HG03175 (cell line): ENCODE measurements around the gene TLE5.
"Not testable (repeated sequence)": the region's sequence is repeated elsewhere in the genome, so short reads cannot be mapped to it uniquely, and the experiment has no call there.

Experiments
- ATAC-seq: cut with Tn5 transposase; IDR thresholded peaks from one replicate; pipeline ENCODE4 v1.9.1; 2021; ENCODE audit warnings: mild to moderate bottlenecking, moderate library complexity; ENCODE audit not compliant: unreplicated experiment

TLE5 gene

DNA sequence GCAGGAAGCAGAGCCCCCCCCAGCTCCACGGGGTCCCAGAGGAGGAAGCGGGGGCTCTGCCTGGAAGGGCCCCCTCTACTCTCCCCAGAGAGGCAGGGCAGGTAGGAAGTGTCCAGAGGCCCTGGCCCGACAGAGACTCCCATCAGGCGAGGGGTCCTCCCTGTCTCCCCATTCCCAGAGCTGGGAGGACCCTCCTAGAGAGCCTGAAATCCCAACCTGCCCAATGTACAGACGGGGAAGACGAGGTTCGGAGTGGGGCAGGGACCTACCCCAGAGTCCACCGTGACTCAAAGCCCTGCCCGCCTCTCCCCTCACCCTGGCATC is 34.4 kb downstream of the TLE5 start:
- no peak for ATAC-seq

DNA sequence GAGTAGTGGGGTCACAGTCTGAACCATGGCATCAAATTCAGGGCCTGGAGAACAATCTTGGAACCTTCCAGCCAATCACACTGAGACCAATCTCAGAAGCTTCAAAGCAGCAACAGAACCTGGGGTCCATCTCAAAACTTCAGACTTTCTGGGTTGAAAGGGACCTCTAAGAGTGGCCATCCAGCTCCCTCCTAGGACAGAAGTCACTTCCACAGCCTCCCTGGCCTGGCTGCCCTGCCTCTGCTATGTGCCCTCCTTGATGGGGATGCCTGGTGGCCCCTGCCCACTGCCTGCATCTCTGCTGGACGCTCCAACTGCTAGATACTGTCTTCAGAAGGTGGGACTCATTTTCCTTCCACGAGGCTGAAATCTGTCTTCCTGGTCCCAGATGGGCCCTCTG is 35.0 kb downstream of the TLE5 start:
- ATAC-seq, result no peak

DNA sequence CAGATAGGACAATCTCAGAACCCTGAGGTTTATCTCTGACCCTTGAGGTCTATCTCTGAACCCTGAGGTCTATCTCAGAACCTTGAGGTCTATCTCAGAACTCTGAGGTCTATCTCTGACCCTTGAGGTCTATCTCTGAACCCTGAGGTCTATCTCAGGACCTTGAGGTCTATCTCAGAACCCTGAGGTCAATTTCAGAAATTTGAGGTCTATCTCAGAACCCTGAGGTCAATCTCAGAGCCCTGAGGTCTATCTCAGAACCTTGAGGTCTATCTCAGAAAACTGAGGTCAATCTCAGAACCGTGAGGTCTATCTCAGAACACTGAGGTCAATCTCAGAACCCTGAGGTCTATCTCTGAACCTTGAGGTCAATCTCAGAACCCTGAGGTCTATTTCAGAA is 35.5 kb downstream of the TLE5 start:
- ATAC-seq, result no peak

DNA sequence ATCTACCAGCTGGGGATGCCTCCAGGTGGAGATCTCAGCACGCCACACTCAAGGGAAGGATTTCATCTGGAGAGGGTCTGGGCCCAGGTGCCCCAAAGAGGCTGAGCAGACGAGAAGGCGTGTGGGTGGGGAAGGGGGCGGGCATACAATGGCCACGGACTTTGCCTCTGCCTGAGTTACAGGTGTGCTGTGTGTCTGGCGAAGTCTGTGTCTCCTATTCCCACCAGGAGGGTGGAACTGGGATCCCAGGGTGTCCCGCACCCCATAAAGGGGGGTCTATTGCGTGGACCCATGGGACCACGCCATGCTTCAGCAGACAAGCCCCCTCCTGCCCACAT is 36.8 kb downstream of the TLE5 start:
- ATAC-seq, result no peak

DNA sequence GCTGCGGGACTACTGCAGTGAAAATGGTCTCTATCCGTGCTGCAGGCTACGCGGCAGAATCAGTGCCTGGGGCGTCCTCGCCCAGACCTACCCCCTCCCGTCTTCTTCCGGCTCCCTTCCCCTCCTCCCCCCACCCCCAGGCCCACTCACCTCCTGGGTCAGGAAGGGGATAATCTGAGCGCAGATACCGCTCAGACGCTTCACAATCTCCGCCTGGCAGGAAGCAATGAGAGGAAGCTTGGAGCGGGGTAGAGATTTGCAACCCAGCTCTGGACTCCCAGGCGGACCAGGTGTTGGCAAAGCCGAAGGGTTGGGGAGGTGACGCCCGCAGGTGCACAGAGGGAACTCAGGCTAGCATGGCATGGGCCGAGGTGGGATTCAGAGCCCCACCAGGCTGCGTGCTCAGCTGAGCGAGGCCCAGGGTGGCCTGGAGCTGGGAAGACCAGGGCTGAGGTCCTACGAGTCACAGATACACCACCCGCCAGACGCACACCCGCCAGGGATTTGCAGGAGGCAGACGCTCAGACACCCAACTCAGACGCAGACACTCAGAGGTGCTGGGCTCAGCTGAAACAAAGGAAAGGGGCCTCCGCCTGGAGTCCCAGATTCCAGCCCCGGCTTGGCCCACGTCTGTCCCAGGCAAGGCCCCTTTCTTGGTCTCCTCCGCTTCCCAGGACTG is 37.3 kb downstream of the TLE5 start:
- ATAC-seq, result no peak

DNA sequence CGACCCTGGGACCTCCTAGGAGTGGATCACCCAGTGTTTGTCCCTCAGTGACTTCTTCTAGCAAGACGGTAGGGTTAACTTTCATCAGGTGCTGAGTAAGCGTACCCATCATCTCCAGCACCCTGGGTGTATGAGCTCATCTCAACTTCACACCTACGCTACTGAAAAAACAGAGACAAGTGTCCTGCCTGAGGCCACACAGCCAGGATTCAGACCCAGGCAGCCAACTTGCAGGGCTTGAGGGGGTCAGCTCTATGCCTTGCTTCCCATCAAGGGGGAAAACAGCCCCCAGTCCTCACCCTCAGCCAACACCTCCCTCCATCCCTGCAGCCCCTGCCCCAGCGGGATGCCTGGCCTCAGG is 37.8 kb downstream of the TLE5 start:
- no peak for ATAC-seq

DNA sequence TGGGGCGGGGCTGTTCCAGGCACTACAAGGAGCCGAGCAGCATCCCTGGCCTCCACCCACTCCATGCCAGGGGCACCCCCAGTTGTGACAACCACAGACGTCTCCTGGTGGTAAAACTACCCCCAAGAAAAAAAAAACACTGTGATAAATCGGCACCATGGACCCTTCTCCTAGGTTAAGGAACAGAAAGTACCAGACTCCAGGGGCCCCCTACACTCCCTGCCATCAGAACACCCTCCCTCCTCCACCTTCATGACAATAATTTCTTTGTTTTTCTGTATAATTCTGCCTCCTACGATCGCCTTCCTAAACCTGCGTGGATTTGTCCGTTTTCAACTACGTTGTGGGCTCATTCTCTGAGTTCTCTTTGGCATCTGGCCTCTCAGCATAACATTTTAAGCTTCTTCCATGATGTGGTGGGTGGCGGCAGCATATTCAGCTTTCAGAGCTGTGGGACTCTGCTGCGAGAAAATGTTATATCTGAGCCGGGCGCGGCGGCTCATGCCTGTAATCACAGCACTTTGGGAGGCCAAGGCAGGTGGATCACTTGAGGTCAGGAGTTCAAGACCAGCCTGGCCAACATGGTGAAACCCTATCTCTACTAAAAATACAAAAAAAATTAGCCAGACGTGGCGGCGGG is 41.9 kb downstream of the TLE5 start:
- no peak for ATAC-seq

DNA sequence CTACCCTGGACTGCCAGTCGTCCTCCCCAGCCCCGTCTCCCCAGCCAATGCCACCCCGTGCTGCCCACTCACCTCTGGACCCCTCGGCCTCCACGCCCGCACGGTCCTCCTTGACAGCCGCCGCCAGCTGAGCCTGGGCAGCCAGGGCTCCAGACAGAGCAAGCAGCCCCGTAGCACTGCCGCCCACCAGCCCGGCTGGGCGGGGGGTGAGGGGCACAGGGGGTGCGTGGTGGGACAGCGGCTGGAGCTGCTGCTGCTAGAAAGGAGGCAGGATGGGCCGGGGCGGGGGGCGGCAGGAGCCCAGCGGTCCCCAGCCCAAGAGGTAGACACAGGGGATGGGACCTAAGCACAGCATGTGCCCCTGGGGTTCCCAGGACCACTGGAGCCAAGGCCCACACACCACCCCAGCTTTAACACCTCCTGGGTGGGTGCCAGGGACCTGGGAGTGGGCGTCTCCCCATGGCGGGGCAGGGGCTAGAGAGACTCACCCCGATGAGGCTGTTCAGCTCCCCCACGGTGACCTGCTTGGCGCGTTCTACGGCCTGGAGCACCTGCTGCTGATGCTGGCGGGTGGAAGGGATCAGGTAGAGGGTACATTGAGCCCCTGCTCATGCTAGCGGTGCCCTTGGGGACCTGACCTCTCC is 43.0 kb downstream of the TLE5 start:
- no peak for ATAC-seq

DNA sequence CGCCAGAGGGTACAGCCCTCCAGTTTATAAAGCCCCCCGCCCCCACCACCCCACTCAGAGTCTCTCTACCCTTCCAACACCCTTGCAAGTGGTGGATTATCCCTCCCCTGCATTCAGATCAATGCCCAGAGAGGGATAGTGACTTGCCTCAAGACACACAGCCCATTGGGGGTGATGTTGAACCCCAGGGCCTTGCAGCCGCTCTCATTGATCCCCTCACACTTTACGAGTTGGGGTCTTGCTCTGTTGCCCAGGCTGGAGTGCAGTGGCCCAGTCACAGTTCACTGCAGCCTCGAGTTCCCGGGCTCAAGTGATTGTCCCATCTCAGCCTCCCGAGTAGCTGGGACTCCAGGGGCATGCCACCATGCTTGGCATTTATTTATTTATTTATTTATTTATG is 44.4 kb downstream of the TLE5 start:
- no peak for ATAC-seq

DNA sequence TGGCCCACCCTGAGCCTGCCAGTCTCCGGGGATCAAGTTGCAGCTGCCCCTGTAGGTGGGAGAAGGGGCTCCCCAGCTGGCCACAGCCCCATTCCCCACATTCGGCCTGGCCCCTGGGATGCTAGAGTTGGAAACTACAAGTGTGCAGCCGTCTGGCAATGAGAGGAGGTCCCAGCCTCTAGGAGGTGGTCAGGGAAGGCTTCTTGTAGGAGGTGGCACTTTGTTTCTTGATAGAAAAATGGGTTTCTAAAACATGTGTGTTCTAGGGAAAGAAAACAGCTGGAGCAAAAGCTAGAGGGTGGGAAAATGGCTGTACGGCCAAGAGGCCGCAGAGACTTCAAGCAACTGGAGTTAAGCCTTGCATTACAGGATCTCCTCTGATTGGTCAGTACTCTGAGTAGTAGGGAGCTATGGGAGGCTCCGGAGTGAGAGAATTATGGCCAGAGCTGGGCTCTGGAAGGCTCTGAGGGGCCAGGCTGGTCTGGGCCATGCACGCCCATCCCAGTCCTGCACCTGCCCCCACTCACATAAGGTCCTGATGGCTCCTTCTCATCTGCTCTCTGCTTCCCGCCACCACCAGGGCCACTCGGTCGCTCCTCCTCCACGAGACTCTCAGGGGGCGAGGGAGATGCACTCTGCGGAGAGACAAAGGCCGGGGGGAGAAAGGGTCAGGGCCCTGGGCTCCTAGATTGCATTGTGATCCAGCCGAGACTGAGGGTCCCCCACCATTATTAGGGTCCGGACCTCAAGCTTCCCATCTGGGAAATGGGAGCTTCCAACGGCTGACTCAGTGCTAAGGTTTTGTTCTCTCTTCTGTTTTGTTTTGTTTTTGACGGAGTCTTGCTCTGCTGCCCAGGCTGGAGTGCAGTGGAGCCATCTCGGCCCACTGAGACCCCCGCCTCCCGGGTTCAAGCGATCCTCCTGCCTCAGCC is 46.9 kb downstream of the TLE5 start:
- no peak for ATAC-seq

DNA sequence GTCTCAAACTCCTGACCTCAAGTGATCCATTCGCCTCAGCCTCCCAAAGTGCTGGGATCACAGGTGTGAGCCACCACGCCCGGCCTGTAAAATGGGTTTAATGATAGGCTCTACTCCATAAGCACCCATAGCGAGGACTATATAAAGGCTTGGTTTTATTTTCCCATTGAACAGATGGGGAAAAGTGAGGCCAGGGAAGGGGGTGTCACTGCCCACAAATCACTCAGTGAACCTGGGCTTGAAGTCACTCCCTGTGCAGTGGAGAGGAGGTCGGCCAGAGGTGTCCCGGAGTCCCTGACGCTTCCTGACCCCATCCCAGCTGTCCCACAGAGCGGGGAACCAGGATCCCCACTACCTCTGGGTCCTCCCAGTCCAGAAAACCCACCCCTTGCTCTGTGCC is 48.2 kb downstream of the TLE5 start:
- ATAC-seq, result no peak

DNA sequence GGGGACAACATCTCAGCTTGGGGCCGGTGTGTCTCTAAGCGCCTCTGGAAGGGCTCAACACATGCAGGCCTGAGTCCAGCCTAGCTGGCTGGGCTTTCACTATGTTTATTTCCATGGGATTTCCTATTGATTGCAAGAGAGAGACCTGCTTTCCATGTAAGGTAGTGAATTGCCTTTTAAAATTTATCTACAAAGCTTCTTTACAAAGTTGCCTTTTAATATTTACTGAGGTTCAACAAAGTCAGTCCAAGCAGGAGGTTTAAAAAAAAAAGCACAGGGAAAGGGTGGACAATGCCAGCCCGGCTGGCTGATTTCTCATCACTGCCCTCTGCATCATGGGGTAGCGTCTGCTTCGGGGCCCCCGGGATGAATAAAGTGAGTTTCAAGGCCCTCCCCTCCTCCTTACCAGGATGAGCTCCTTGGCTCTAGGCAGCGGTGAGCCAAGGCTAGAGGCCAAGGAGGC is 49.0 kb downstream of the TLE5 start:
- ATAC-seq, result no peak

DNA sequence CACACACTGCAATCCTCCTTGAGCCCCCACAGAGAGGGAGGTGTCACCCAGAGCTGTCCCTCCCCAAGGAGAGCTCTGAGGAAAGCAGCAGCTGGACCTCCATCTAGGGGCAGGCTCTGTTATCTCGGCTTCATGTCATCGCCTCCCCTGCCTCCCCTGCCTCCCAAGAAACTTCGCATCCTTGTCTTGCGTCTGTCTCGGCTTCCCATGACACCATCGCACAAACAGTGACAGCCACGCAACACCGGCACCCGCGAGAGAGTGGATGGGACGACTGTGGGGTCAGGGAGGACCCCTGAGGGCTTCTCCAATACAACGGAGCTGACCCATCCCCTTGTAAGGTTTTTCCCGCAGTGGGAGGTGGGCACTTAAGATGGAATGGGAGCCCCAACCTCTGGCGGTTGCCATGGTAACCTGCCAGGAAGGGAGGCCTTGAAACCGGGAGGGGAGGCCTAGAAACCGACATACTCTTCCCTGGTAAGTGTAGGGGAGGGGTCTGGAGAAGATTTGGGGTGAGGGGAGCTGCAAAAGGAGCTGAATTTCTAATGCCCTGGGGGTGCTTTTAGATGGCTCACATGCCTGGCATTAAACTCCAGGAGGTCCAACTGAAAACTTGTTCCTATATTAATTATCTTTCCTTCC is 49.6 kb downstream of the TLE5 start:
- no peak for ATAC-seq

DNA sequence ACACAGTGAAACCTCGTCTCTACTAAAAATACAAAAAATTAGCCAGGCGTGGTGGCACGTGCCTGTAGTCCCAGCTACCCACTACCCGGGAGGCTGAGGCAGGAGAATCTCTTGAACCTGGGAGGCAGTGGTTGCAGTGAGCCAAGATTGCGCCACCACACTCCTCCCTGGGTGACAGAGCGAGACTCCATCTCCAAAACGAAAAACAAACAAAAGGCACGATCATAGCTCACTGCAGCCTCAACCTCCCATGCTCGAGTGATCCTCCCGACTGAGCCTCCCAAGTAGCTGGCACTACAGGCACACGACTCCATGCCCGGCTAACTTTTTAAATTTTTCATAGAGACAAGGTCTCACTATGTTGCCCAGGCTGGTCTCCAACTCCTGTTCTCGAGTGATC is 50.2 kb downstream of the TLE5 start:
- not testable (repeated sequence) for ATAC-seq

DNA sequence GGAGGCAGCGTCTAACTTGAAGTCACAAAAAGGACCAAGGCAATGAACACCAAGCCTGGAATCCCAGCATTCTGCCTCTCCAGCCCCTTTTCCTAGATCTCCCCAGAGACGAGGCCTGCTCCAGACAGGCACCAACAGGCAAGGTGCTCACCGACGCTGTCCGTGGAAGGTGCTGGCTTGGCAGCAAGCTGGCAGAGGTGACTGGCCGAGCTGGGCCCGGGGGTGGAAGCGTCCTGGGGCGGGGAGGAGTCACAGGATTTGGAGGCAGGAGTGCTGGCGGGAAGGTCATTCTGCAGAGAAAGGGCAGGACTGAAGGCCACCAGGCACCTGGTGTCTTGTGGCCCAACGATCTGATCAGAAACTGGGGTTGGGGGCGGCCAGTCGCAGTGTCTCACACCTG is 51.4 kb downstream of the TLE5 start:
- ATAC-seq, result no peak

DNA sequence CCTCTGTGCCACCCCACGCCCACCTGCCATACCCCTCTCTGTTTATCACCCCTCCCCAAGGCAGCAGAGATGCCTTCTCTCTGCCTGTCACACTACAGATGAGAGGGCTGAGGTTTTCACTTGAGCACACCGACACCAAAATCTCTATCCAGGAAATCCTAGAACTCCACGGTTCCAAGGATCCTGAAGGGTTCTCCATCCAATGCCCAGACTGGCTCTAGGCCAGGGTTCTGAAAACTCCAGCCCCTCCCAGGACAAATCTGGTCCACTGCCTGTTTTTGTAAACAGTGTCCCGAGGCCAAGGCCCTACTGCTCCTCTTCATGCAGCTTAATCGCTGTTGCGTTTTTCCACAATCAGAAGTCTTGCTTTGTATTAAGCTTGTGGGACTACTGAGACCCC is 53.3 kb downstream of the TLE5 start:
- ATAC-seq, result no peak

DNA sequence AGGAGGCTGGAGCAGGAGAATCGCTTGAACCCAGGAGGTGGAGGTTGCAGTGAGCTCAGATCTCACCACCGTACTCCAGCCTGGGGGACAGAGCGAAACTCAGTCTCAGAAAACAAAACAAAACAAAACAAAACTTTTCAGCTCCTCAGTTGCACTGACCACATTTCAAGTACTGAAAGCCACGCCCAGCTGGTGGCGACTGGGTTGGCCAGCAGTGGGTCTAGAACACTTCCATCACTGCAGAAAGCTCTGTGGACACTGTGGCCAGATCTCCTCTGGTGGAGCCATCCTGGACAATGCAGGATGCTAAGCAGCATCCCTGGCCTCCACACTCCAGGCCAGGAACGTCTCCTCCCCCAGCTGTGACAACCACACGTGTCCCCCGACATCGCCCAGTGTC is 54.3 kb downstream of the TLE5 start:
- ATAC-seq, result no peak

DNA sequence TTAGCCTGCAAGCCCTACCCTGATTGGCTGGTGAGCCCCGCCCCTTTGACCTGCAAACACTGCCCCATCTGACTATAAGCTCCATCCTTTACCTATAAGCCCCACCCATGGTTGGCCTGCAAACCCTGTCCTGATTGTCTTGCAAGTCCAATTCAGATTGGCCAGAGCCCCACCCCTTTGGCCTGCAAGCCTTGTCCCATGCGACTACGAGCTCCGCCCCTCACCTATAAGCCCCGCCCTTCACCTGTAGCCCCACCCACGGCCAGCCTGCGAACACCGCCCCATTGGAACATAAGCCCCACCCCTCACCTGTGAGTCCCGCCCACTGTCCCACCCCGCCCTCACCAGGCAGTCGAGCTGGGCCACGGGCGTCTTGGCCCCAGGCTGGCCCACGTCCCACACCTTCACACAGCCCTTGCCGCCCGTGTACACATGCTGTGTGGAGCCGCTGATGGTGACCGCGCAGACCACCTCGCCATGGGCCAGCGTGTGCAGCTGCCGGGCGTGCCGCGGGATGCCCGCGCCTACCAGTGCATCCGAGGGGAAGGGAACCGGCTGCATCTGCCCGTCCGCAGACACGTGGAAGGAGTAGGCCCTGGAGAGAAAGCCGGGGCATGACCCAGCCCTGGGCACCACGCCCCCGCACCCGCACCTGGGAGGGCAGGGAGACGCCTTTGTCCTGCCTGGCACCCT is 56.1 kb downstream of the TLE5 start:
- no peak for ATAC-seq

DNA sequence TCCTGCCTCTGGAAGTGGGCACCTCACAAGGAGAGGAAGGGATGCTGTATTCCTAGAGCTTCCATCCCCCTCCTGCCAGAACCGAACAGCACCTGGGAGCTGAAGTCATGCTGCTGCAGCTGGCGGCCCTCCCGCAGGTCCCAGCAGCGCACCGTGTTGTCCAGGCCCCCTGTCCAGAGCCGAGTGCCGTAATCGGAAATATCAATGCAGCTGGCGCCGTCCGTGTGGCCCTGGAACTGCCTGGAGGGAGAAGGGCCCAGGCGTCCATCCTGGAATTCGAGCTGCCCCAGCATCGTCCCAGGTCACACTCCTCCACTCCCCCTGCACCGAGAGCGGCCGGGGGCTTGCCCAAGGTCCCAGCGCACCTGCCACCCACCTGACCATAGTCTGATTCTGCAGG is 57.0 kb downstream of the TLE5 start:
- ATAC-seq, result no peak

DNA sequence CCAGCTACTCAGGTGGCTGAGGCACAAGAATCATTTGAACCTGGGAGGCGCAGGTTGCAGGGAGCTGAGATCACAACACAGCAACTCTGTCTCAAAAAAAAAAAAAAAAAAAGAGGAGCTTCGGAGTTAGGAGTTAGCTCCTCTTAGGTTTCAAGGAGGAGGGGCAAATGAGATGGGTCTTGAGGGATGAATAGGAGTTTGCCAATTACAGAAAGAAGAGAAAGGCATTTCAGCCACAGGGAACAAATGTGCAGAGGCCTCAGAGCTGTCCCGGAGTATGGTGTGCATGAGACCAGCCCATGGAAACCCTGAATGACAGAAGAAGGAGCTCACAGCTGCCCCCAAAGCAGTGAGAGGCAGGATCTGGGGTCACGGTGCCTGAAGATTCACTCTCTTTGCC is 57.8 kb downstream of the TLE5 start:
- ATAC-seq, result no peak

DNA sequence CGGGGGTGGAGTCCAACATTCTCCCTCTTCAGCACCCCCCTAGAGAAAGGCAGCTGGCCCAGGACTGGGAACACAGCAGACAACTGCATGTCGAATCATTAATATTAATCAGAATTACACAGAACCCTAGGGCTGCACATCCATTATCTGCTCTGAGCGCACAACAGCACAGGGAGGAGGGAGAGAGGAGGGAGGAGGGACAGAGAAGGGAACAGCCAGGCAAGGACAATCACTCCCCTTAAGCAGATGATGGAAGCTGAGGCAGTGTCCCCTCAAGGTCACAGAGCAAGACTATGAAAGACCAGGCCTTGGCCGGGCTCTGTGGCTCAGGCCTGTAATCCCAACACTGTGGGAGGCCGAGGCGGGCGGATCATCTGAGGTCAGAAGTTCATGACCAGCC is 59.2 kb downstream of the TLE5 start:
- no peak for ATAC-seq
